GM12878 (cell line): ENCODE measurements around the gene ADAM21. TPM values are rescaled to one million over a fixed set of nuclear protein-coding genes. Genes with fewer than 3 reads are reported as not detected.
"Not testable (repeated sequence)": the region's sequence is repeated elsewhere in the genome, so short reads cannot be mapped to it uniquely, and the experiment has no call there.

ENCODE experiments used
- ATAC-seq: fragments of 200-7000 bp; cut with Tn5 transposase; 3 replicates; pipeline ENCODE4 v1.9.1; 2020; ENCODE audit warnings: mild to moderate bottlenecking, moderate library complexity
- BruUV-seq: library from RNA; stranded (reverse); fragments of 400-500 nt; replicated peaks from 2 replicates; lab custom pipeline; 2021; lab: Mats Ljungman, UMichigan
- CTCF ChIA-PET: fragments of 300-600 bp; sonication (Branson Sonifier 250); formaldehyde crosslinking; extraction: SDS; loops from one replicate; lab custom pipeline; 2021; ENCODE audit warnings: inconsistent platforms; lab: Yijun Ruan, JAX
- POLR2A ChIA-PET: fragments of 350-600 bp; formaldehyde crosslinking; extraction: SDS; loops from one replicate; lab custom pipeline; 2021; ENCODE audit warnings: inconsistent platforms; lab: Charles Lee
- RAD21 ChIA-PET: fragments of 300-600 bp; sonication (Branson Sonifier 250); formaldehyde crosslinking; loops from one replicate; lab custom pipeline; 2023; ENCODE audit warnings: antibody characterized with exemption; ENCODE audit not compliant: unreplicated experiment; lab: Charles Lee
- SMC1A ChIA-PET: fragments of 300-600 bp; sonication (Branson Sonifier 250); formaldehyde crosslinking; loops from one replicate; lab custom pipeline; 2023; ENCODE audit not compliant: unreplicated experiment, uncharacterized antibody; lab: Charles Lee
- DNase-seq: peaks from one replicate; pipeline ENCODE4 v3.0.0-alpha.2; 2011; ENCODE audit warnings: low read depth, low spot score
- FAIRE-seq: peaks from 3 replicates; lab custom pipeline; 2011; peaks lifted over from hg19 to GRCh38; lab: Jason Lieb, UNC
- H2AFZ ChIP-seq: 2 replicates; pipeline ENCODE4 v1.6.0; 2011; ENCODE audit warnings: low read depth, low read length, control low read depth; ENCODE audit not compliant: control insufficient read depth
- H3K27ac ChIP-seq: 2 replicates; pipeline ENCODE4 v1.5.1; 2011; ENCODE audit warnings: control low read depth; ENCODE audit not compliant: control insufficient read depth, insufficient read depth
- H3K27me3 ChIP-seq, 2 experiments: replicated peaks in 1 of 2; 2 replicates each; pipeline versions ENCODE4 v1.6.0 to v1.6.1; 2011; ENCODE audit warnings: low read length in 1 of 2; ENCODE audit not compliant: control insufficient read depth in 2 of 2, insufficient read depth in 2 of 2
- H3K36me3 ChIP-seq, 2 experiments: 2 replicates each; pipeline ENCODE4 v1.5.1; 2011; ENCODE audit warnings: low read length in 1 of 2; ENCODE audit not compliant: control insufficient read depth in 2 of 2, insufficient read depth in 2 of 2
- H3K4me1 ChIP-seq: 2 replicates; pipeline ENCODE4 v1.6.1; 2011; ENCODE audit warnings: mild to moderate bottlenecking, low read length, moderate library complexity, mixed read lengths; ENCODE audit not compliant: control insufficient read depth, insufficient read depth
- H3K4me2 ChIP-seq: 2 replicates; pipeline ENCODE4 v1.6.0; 2011; ENCODE audit warnings: control low read depth; ENCODE audit not compliant: control insufficient read depth, insufficient read depth
- H3K4me3 ChIP-seq: fragments of 200-600 bp; sonication (generic); 2 replicates; pipeline ENCODE4 v1.5.1; 2016
- H3K79me2 ChIP-seq: 2 replicates; pipeline ENCODE4 v1.6.0; 2011; ENCODE audit warnings: low read length; ENCODE audit not compliant: control insufficient read depth, insufficient read depth
- H3K9ac ChIP-seq: 2 replicates; pipeline ENCODE4 v1.8.0; 2011; ENCODE audit warnings: low read length, control low read depth, mixed read lengths; ENCODE audit not compliant: control insufficient read depth, insufficient read depth
- H3K9me3 ChIP-seq: replicated peaks from 3 replicates; pipeline ENCODE4 v1.5.1; 2011; ENCODE audit warnings: mild to moderate bottlenecking, low read length; ENCODE audit not compliant: control insufficient read depth, insufficient read depth
- H4K20me1 ChIP-seq: 2 replicates; pipeline ENCODE4 v1.6.0; 2011; ENCODE audit not compliant: control insufficient read depth, insufficient read depth
- ATF7 ChIP-seq: fragments of 450-650 bp; IDR thresholded peaks from 2 replicates; pipeline ENCODE4 v1.6.1; 2016; ENCODE audit warnings: low read depth, mild to moderate bottlenecking
- CEBPZ ChIP-seq: fragments of 150-350 bp; IDR thresholded peaks from 2 replicates; pipeline ENCODE4 v1.6.1; 2016; ENCODE audit warnings: low read depth, low read length
- RUNX3 ChIP-seq: IDR thresholded peaks from 2 replicates; pipeline ENCODE4 v1.6.1; 2012; ENCODE audit warnings: low read length, inconsistent platforms
- USF2 ChIP-seq: IDR thresholded peaks from 2 replicates; pipeline ENCODE4 v1.6.1; 2011; ENCODE audit warnings: low read depth, low read length, improper control_type of control experiment, borderline replicate concordance
- WGBS: methylation state at CpG from one replicate; pipeline ENCODE4 v1.1.6; 2016; ENCODE audit warnings: low lambda C conversion rate; ENCODE audit not compliant: insufficient replicate concordance, insufficient coverage; ENCODE audit errors: missing lambda C conversion rate; 5-methylcytosine and 5-hydroxymethylcytosine counted together
- in situ Hi-C: fragments of 300-500 bp; cut with MboI; formaldehyde crosslinking; loops from 9 replicates; pipeline ENCODE4 v1.14.3; 2018; ENCODE audit warnings: mixed read lengths
- intact Hi-C: fragments of 100-400 bp; cut with micrococcal nuclease; formaldehyde crosslinking; loops from one replicate; pipeline ENCODE4 v1.14.2; 2022; ENCODE audit not compliant: unreplicated experiment
- polyA plus RNA-seq, 11 experiments: library from polyadenylated mRNA; depleted of rRNA in 4 of 11; unstranded in 6 of 11; stranded (reverse) in 5 of 11; fragments of >200 nt; fragmentation: Nextera tagmentation in 4 of 11; fragmentation: Illumina TruSeq in 1 of 11; extraction: Ambion mirVana in 4 of 11; extraction: Trizol in 1 of 11; gene quantifications; 1 replicate in 1 of 11; 2 replicates in 10 of 11; pipeline versions ENCODE4 v1.2.1 to v1.2.3, GENCODE V29; 2011 to 2016; ENCODE audit warnings: inconsistent platforms in 2 of 11, missing spikeins in 2 of 11, low read depth in 1 of 11
- total RNA-seq, 4 experiments: library from RNA; depleted of rRNA in 3 of 4; stranded (reverse); fragments of >200 nt in 3 of 4; fragmentation: Illumina TruSeq in 1 of 4; extraction: Trizol in 1 of 4; gene quantifications; 2 replicates each; pipeline versions ENCODE4 v1.2.1 to v1.2.3, GENCODE V29; 2013 to 2021

Gene ADAM21
- total and polyA plus RNA-seq, 10 of the 15 experiments (the other 5 are each of a cell fraction or from before 2014, with no cell fraction given): 0.04 to 0.16 (median 0.13) TPM; not detected in 1

- no peak for TF ChIP-seq USF2
These were observed 2.8 kb downstream of the ADAM21 start (continued) for GRCh38 chr14:70454731-70455130.

GRCh38 chr14:70468731-70469130 lies 16.8 kb downstream of the ADAM21 start:
- no peaks in the 10 kb centered on the region for H3K36me3 ChIP-seq
- TF ChIP-seq ATF7: peak; percentile 64
- TF ChIP-seq CEBPZ: no peak
- TF ChIP-seq RUNX3: peak; percentile 52; the same call in 1 of the 2 replicates
- FAIRE-seq: no peak
- peaks cover 4% of the 10 kb centered on the region; the same call in 1 of the 2 replicates for H3K4me1 ChIP-seq
- no TSS peak for BruUV-seq
- intact Hi-C loops: no loop called here
- 43% methylated on average over 3 of the region's 3 CpGs for WGBS
- in situ Hi-C loops: no loop called here
- ChIA-PET CTCF (no interaction called here), SMC1A (no interaction called here), POLR2A (no interaction called here), RAD21 (no interaction called here)
- no peak overlapping the region for H2AFZ ChIP-seq
- H3K9me3 ChIP-seq: no peaks in the 10 kb centered on the region
- H3K79me2 ChIP-seq: no peaks in the 10 kb centered on the region
- no peaks in the 10 kb centered on the region for H4K20me1 ChIP-seq
- H3K27me3 ChIP-seq: no peaks in the 10 kb centered on the region
- no peak for ATAC-seq
- H3K4me3 ChIP-seq: no peak overlapping the region
- no peak for DNase-seq
- no peak overlapping the region for H3K4me2 ChIP-seq
- no peak overlapping the region for H3K27ac ChIP-seq
- no peak overlapping the region for H3K9ac ChIP-seq

GRCh38 chr14:70470863-70471563 lies 19.0 kb downstream of the ADAM21 start:
- BruUV-seq, in situ Hi-C loops, SMC1A ChIA-PET, H2AFZ ChIP-seq, H3K79me2 ChIP-seq, H3K27ac ChIP-seq, H3K4me2 ChIP-seq, CTCF ChIA-PET, FAIRE-seq, POLR2A ChIA-PET, ATAC-seq, DNase-seq, H3K4me3 ChIP-seq, H3K27me3 ChIP-seq, H3K4me1 ChIP-seq, H3K36me3 ChIP-seq, H4K20me1 ChIP-seq, H3K9ac ChIP-seq, RAD21 ChIA-PET, H3K9me3 ChIP-seq: not testable (repeated sequence)
- intact Hi-C loops: loop anchor here (5.0 kb wide), 1 partner anchor 54 kb away; the partner anchor contains the start of gene SYNJ2BP
- 43% methylated on average over 4 of the region's 8 CpGs for WGBS
